Testis (tissue), 2 donors: ENCODE results near the gene GRM4.

Experiments used
- CTCF ChIP-seq, 3 experiments: fragments of 450-650 bp in 2 of 3; fragments of 200-600 bp in 1 of 3; sonication (generic) in 1 of 3; IDR thresholded peaks; one replicate each; pipeline ENCODE4 v1.5.1; 2016 to 2019; ENCODE audit warnings: antibody characterized with exemption in 3 of 3, mild to moderate bottlenecking in 2 of 3, moderate library complexity in 1 of 3
- POLR2A ChIP-seq: fragments of 450-650 bp; IDR thresholded peaks from one replicate; pipeline ENCODE4 v1.6.1; 2017; ENCODE audit warnings: antibody characterized with exemption, mild to moderate bottlenecking, moderate library complexity

- no peak for TF ChIP-seq POLR2A
- no peak for TF ChIP-seq CTCF (IDR thresholded peaks at IDR 0.05)
Observed at GRCh38 chr6:34059136-34059731, 86.7 kb downstream of the GRM4 start.
